H9 (cell line): ENCODE measurements around the gene ENPEP. TPM values are rescaled to one million over a fixed set of nuclear protein-coding genes. Genes with fewer than 3 reads are reported as not detected.

Experiments
- DNase-seq: peaks from one replicate; pipeline ENCODE4 v3.0.0-alpha.2; 2017
- H2AFZ ChIP-seq: one replicate; pipeline ENCODE4 v1.6.1; 2013; ENCODE audit warnings: mild to moderate bottlenecking, low read length, control low read depth, moderate library complexity
- H2AK5ac ChIP-seq: 2 replicates; pipeline ENCODE4 v1.6.1; 2013; ENCODE audit warnings: low read length, control low read depth, mixed read lengths; ENCODE audit not compliant: insufficient read length
- H2BK120ac ChIP-seq: one replicate; pipeline ENCODE4 v1.6.1; 2013; ENCODE audit warnings: low read depth, mild to moderate bottlenecking, low read length, control low read depth, inconsistent platforms; ENCODE audit not compliant: poor library complexity, severe bottlenecking
- H2BK12ac ChIP-seq: 2 replicates; pipeline ENCODE4 v1.6.1; 2013; ENCODE audit warnings: low read length, control low read depth, mixed read lengths, low read depth; ENCODE audit not compliant: insufficient read length
- H2BK15ac ChIP-seq: 2 replicates; pipeline ENCODE4 v1.6.1; 2013; ENCODE audit warnings: low read depth, low read length, control low read depth
- H2BK20ac ChIP-seq: one replicate; pipeline ENCODE4 v1.6.1; 2013; ENCODE audit warnings: low read depth, mild to moderate bottlenecking, low read length, control low read depth, inconsistent platforms; ENCODE audit not compliant: poor library complexity, severe bottlenecking
- H2BK5ac ChIP-seq: 2 replicates; pipeline ENCODE4 v1.6.1; 2013; ENCODE audit warnings: low read length, control low read depth, mixed read lengths; ENCODE audit not compliant: insufficient read length
- H3K14ac ChIP-seq: 2 replicates; pipeline ENCODE4 v1.6.1; 2013; ENCODE audit warnings: low read length, control low read depth; ENCODE audit not compliant: insufficient read depth
- H3K18ac ChIP-seq: 2 replicates; pipeline ENCODE4 v1.6.1; 2013; ENCODE audit warnings: low read depth, mild to moderate bottlenecking, mixed read lengths, low read length, control low read depth; ENCODE audit not compliant: insufficient read length
- H3K23ac ChIP-seq: 2 replicates; pipeline ENCODE4 v1.6.1; 2013; ENCODE audit warnings: low read length, control low read depth, mixed read lengths, low read depth; ENCODE audit not compliant: insufficient read length
- H3K23me2 ChIP-seq: 2 replicates; pipeline ENCODE4 v1.6.1; 2013; ENCODE audit warnings: low read depth, mild to moderate bottlenecking, mixed read lengths, low read length, control low read depth; ENCODE audit not compliant: insufficient read length, poor library complexity, severe bottlenecking
- H3K27ac ChIP-seq: 2 replicates; pipeline ENCODE4 v1.5.1; 2013; ENCODE audit warnings: low read length, control low read depth, mixed read lengths, low read depth; ENCODE audit not compliant: insufficient read length
- H3K27me3 ChIP-seq: 2 replicates; pipeline ENCODE4 v1.6.1; 2013; ENCODE audit warnings: low read length, control low read depth, inconsistent platforms; ENCODE audit not compliant: insufficient read depth
- H3K4ac ChIP-seq: 2 replicates; pipeline ENCODE4 v1.6.1; 2013; ENCODE audit warnings: low read depth, mild to moderate bottlenecking, control low read depth, inconsistent platforms, low read length, moderate library complexity
- H3K4me1 ChIP-seq: 2 replicates; pipeline ENCODE4 v1.6.1; 2013; ENCODE audit warnings: low read length, control low read depth, inconsistent platforms; ENCODE audit not compliant: insufficient read depth
- H3K4me2 ChIP-seq: 2 replicates; pipeline ENCODE4 v1.6.1; 2013; ENCODE audit warnings: low read length, control low read depth, mixed read lengths; ENCODE audit not compliant: insufficient read length, insufficient read depth
- H3K56ac ChIP-seq: 2 replicates; pipeline ENCODE4 v1.6.1; 2013; ENCODE audit warnings: low read depth, mild to moderate bottlenecking, mixed read lengths, low read length, control low read depth; ENCODE audit not compliant: insufficient read length
- H3K79me1 ChIP-seq: 2 replicates; pipeline ENCODE4 v1.6.1; 2013; ENCODE audit warnings: low read depth, mild to moderate bottlenecking, moderate library complexity, low read length, control low read depth, inconsistent platforms; ENCODE audit not compliant: insufficient read depth, poor library complexity, severe bottlenecking
- H3K79me2 ChIP-seq: 2 replicates; pipeline ENCODE4 v1.6.1; 2013; ENCODE audit warnings: low read length, control low read depth, inconsistent platforms; ENCODE audit not compliant: insufficient read depth
- H3K9ac ChIP-seq: 2 replicates; pipeline ENCODE4 v1.6.1; 2013; ENCODE audit warnings: low read length, control low read depth, mixed read lengths; ENCODE audit not compliant: insufficient read length; ENCODE audit errors: extremely low read depth
- H3K9me3 ChIP-seq: one replicate; pipeline ENCODE4 v1.6.1; 2013; ENCODE audit warnings: low read depth, low read length, inconsistent platforms; ENCODE audit not compliant: control insufficient read depth
- H3T11ph ChIP-seq: one replicate; pipeline ENCODE4 v1.6.1; 2013; ENCODE audit warnings: mild to moderate bottlenecking, low read length, control low read depth, inconsistent platforms
- H4K20me1 ChIP-seq: one replicate; pipeline ENCODE4 v1.6.1; 2013; ENCODE audit not compliant: control insufficient read depth, insufficient read length, insufficient read depth
- H4K5ac ChIP-seq: 2 replicates; pipeline ENCODE4 v1.6.1; 2013; ENCODE audit warnings: low read depth, mild to moderate bottlenecking, mixed read lengths, low read length, control low read depth; ENCODE audit not compliant: insufficient read length
- H4K8ac ChIP-seq: replicated peaks from 2 replicates; pipeline ENCODE4 v1.6.1; 2013; ENCODE audit warnings: low read length, control low read depth, mixed read lengths, low read depth; ENCODE audit not compliant: insufficient read length
- H4K91ac ChIP-seq: 2 replicates; pipeline ENCODE4 v1.6.1; 2013; ENCODE audit warnings: low read depth, mild to moderate bottlenecking, moderate library complexity, mixed read lengths, low read length, control low read depth; ENCODE audit not compliant: insufficient read length
- H3K27ac Mint-ChIP-seq, 3 experiments: 2 replicates in 2 of 3; 3 replicates in 1 of 3; pipeline ENCODE4 v1.8.0; 2020 to 2021; ENCODE audit warnings: mixed read lengths in 3 of 3, mild to moderate bottlenecking in 1 of 3, moderate library complexity in 1 of 3
- H3K27me3 Mint-ChIP-seq: 2 replicates; pipeline ENCODE4 v1.8.0; 2021; ENCODE audit warnings: low read depth, mild to moderate bottlenecking, moderate library complexity, mixed read lengths
- H3K36me3 Mint-ChIP-seq, 3 experiments: 2 replicates in 2 of 3; 3 replicates in 1 of 3; pipeline ENCODE4 v1.8.0; 2020 to 2021; ENCODE audit warnings: low read depth in 3 of 3, mixed read lengths in 3 of 3; ENCODE audit not compliant: insufficient read depth in 1 of 3
- H3K4me1 Mint-ChIP-seq, 2 experiments: 2 replicates each; pipeline ENCODE4 v1.8.0; 2020; ENCODE audit warnings: mixed read lengths in 2 of 2
- H3K4me3 Mint-ChIP-seq, 2 experiments: 2 replicates in 1 of 2; 3 replicates in 1 of 2; pipeline ENCODE4 v1.8.0; 2020 to 2021; ENCODE audit warnings: mild to moderate bottlenecking in 2 of 2, mixed read lengths in 2 of 2, moderate library complexity in 1 of 2
- H3K9me3 Mint-ChIP-seq, 2 experiments: 2 replicates in 1 of 2; 3 replicates in 1 of 2; pipeline ENCODE4 v1.8.0; 2020; ENCODE audit warnings: mild to moderate bottlenecking in 2 of 2, mixed read lengths in 2 of 2, moderate library complexity in 1 of 2
- WGBS: extraction: QIAGEN DNeasy Blood & Tissue Kit; methylation state at CpG from one replicate; pipeline ENCODE4 v1.1.7; 2013; ENCODE audit warnings: missing lambda C conversion rate, low lambda C conversion rate, mixed read lengths; ENCODE audit not compliant: insufficient read length; ENCODE audit errors: extremely low coverage; 5-methylcytosine and 5-hydroxymethylcytosine counted together
- total RNA-seq: library from RNA; stranded (reverse); gene quantifications from 2 replicates; pipeline ENCODE4 v1.2.1, GENCODE V29; 2021
- TF ChIP-seq, protein P1 (sequence below): fragments of 200-600 bp; sonication (generic); conservative IDR thresholded peaks from 3 replicates; pipeline ENCODE4 v1.8.0; 2021; ENCODE audit warnings: antibody characterized with exemption, mild to moderate bottlenecking

Gene ENPEP
- total RNA-seq, 1 experiment from 2014 or later = 0.44 TPM

DNA sequence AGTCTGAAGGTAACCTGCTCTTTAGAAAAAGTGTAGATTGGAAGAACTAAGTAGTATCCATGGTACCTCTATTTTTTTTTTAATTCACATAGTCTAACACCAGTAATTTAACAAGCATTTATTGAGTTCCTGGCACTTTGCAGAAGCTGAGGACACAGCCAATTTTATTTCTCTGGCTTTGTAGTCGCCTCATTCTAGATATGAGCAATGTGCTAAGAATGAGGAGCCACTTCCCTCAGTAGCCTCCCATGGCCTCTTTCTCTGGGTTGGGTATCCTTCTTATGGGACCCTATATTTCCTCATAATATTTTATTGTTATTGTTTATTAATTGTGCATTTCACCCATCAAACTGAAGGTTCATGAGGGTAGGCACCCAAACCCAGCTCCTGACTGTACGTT lies 67.6 kb downstream of the ENPEP start:
- Histone ChIP-seq H2BK15ac (no peak overlapping the region), H2AFZ (no peak overlapping the region), H3T11ph (no peak overlapping the region), H3K4ac (no peak overlapping the region), H3K27ac (no peak overlapping the region), H4K20me1 (no peaks in the 10 kb centered on the region), H3K23me2 (no peaks in the 10 kb centered on the region), H3K79me1 (no peaks in the 10 kb centered on the region), H2AK5ac (no peak overlapping the region), H3K79me2 (no peaks in the 10 kb centered on the region), H4K91ac (no peak overlapping the region), H3K14ac (no peak overlapping the region), H3K4me1 (no peaks in the 10 kb centered on the region), H2BK12ac (no peak overlapping the region), H4K8ac (no peak overlapping the region), H3K27me3 (no peaks in the 10 kb centered on the region), H3K9me3 (no peaks in the 10 kb centered on the region), H2BK5ac (no peak overlapping the region), H2BK20ac (no peak overlapping the region), H3K18ac (no peak overlapping the region), H3K56ac (no peak overlapping the region), H2BK120ac (no peak overlapping the region), H3K23ac (no peak overlapping the region), H4K5ac (no peak overlapping the region), H3K4me2 (no peak overlapping the region), H3K9ac (no peak overlapping the region)
- Mint-ChIP-seq H3K27me3 (no peaks in the 10 kb centered on the region; the same call in 1 of the 2 replicates), H3K27ac (no peak overlapping the region), H3K36me3 (no peaks in the 10 kb centered on the region), H3K4me3 (no peak overlapping the region), H3K4me1 (no peaks in the 10 kb centered on the region; a peak in 1 of 4 replicates), H3K9me3 (peaks cover 0 to 2% of the 10 kb centered on the region in 2 experiments; a peak in 2 of 5 replicates)
- TF ChIP-seq, protein P1, sequence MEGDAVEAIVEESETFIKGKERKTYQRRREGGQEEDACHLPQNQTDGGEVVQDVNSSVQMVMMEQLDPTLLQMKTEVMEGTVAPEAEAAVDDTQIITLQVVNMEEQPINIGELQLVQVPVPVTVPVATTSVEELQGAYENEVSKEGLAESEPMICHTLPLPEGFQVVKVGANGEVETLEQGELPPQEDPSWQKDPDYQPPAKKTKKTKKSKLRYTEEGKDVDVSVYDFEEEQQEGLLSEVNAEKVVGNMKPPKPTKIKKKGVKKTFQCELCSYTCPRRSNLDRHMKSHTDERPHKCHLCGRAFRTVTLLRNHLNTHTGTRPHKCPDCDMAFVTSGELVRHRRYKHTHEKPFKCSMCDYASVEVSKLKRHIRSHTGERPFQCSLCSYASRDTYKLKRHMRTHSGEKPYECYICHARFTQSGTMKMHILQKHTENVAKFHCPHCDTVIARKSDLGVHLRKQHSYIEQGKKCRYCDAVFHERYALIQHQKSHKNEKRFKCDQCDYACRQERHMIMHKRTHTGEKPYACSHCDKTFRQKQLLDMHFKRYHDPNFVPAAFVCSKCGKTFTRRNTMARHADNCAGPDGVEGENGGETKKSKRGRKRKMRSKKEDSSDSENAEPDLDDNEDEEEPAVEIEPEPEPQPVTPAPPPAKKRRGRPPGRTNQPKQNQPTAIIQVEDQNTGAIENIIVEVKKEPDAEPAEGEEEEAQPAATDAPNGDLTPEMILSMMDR = no peak
- no CpG with 5 or more reads among the region's 2 CpGs for WGBS
- no peak for DNase-seq
